ENCODE results near the gene EGFL7. TPM values are rescaled to one million over a fixed set of nuclear protein-coding genes. Genes with fewer than 3 reads are reported as not detected.

EGFL7 gene
- total and polyA plus RNA-seq, 2 of the 13 experiments (the other 11 are each of a cell fraction or from before 2014, with no cell fraction given): 0.20 to 5.1 TPM

DNA sequence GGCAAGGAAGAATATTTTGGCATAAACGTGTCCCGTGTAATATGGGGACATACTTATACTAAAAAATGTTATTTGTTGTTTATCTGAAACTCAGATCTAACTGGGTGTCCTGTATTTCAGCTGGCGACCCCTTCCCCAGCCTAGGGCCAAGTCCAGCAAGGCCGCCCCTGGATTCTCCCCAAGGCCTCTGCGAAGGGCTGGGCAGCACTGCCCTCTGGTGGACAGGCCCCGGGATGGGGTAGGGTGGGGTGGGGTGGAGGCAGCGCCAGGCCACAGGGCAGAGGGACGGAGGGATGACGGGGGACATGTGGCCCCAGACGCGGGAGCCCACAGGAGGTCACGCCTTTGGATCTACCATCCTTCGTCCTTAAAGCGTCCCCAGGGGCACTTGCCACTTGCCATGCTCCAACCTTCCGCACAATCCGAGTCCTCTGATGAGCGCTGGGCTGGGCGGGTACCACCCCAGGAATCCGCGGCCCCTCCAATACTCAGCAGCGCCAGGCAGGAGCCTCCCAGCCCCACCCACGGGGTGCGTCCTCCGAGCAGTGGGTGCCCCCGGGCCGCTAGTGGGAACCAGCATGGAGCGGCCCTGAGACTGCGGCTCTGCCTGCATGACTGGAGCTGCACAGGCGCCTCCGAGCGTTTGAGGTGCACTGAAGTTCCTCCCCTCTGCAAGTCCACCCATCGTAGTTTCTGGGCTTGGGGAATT, 31.6 kb downstream of the EGFL7 start (continued):
- peak; percentile 29; the same call in 1 of the 2 replicates for TF ChIP-seq YEATS2 (CRISPR knock-in tag; IDR thresholded peaks at IDR 0.05; ENCODE audit: borderline replicate concordance)
- TF ChIP-seq DPF2 (CRISPR knock-in tag; IDR thresholded peaks at IDR 0.05; ENCODE audit: borderline replicate concordance, low read depth): no peak
- TF ChIP-seq XBP1 (CRISPR knock-in tag; IDR thresholded peaks at IDR 0.05): no peak
- TF ChIP-seq, protein P1, sequence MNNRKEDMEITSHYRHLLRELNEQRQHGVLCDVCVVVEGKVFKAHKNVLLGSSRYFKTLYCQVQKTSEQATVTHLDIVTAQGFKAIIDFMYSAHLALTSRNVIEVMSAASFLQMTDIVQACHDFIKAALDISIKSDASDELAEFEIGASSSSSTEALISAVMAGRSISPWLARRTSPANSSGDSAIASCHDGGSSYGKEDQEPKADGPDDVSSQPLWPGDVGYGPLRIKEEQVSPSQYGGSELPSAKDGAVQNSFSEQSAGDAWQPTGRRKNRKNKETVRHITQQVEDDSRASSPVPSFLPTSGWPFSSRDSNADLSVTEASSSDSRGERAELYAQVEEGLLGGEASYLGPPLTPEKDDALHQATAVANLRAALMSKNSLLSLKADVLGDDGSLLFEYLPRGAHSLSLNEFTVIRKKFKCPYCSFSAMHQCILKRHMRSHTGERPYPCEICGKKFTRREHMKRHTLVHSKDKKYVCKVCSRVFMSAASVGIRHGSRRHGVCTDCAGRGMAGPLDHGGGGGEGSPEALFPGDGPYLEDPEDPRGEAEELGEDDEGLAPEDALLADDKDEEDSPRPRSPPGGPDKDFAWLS (CRISPR knock-in tag; IDR thresholded peaks at IDR 0.05; ENCODE audit: borderline replicate concordance): no peak
- TF ChIP-seq RFX1 (IDR thresholded peaks at IDR 0.05): no peak
- TF ChIP-seq PAX8 (CRISPR knock-in tag; IDR thresholded peaks at IDR 0.05; ENCODE audit: borderline replicate concordance): no peak
- TF ChIP-seq SSRP1 (CRISPR knock-in tag; IDR thresholded peaks at IDR 0.05): no peak
- TF ChIP-seq ZNF44 (CRISPR knock-in tag; IDR thresholded peaks at IDR 0.05): no peak
- TF ChIP-seq SIX1 (CRISPR knock-in tag; IDR thresholded peaks at IDR 0.05; ENCODE audit: borderline replicate concordance): no peak
- TF ChIP-seq KMT2A (CRISPR knock-in tag; IDR thresholded peaks at IDR 0.05): no peak
- peak; percentile 76 for TF ChIP-seq STAG1 (CRISPR knock-in tag; IDR thresholded peaks at IDR 0.05)
- TF ChIP-seq ZSCAN29 (CRISPR knock-in tag; conservative IDR thresholded peaks at IDR 0.05): no peak
- TF ChIP-seq ZNF839 (CRISPR knock-in tag; IDR thresholded peaks at IDR 0.05; ENCODE audit: borderline replicate concordance): no peak
- no peak for TF ChIP-seq HCFC1 (IDR thresholded peaks at IDR 0.05; ENCODE audit: low read depth, low read length)
- no peak for TF ChIP-seq CENPBD1 (CRISPR knock-in tag; IDR thresholded peaks at IDR 0.05; ENCODE audit: borderline replicate concordance, low read depth)
- TF ChIP-seq KMT2B (CRISPR knock-in tag; IDR thresholded peaks at IDR 0.05): no peak
- no peak for TF ChIP-seq RFX3 (CRISPR knock-in tag; IDR thresholded peaks at IDR 0.05)
- no peak for TF ChIP-seq ZBTB10 (CRISPR knock-in tag; IDR thresholded peaks at IDR 0.05; ENCODE audit: borderline replicate concordance)
- TF ChIP-seq PCBP1 (IDR thresholded peaks at IDR 0.05; ENCODE audit: borderline replicate concordance, low read depth, low read length): no peak
- no peak for TF ChIP-seq TBX2 (CRISPR knock-in tag; IDR thresholded peaks at IDR 0.05; ENCODE audit: borderline replicate concordance)
- no peak for TF ChIP-seq ZNF747 (CRISPR knock-in tag; IDR thresholded peaks at IDR 0.05; ENCODE audit: borderline replicate concordance)
- TF ChIP-seq ARID4A (CRISPR knock-in tag; IDR thresholded peaks at IDR 0.05; ENCODE audit: borderline replicate concordance): no peak

All from HepG2 (cell line).